HepG2 (cell line): ENCODE data around the gene LUZP2. TPM values are rescaled to one million over a fixed set of nuclear protein-coding genes. Genes with fewer than 3 reads are reported as not detected.

ENCODE experiments used
- ATAC-seq: fragments of 200-7000 bp; cut with Tn5 transposase; 3 replicates; pipeline ENCODE4 v1.9.1; 2020; ENCODE audit warnings: mild to moderate bottlenecking, moderate library complexity
- BruUV-seq: library from RNA; stranded (reverse); fragments of 400-500 nt; replicated peaks from 2 replicates; lab custom pipeline; 2021; lab: Mats Ljungman, UMichigan
- CTCF ChIA-PET: fragments of 300-600 bp; formaldehyde crosslinking; extraction: SDS; loops from one replicate; lab custom pipeline; 2021; ENCODE audit warnings: low total read pairs, inconsistent platforms, low intra/inter-chr PET ratio; lab: Yijun Ruan, JAX
- POLR2A ChIA-PET: fragments of 350-600 bp; sonication (Branson Sonifier 250); formaldehyde crosslinking; loops from one replicate; lab custom pipeline; 2020; ENCODE audit warnings: antibody characterized with exemption, inconsistent platforms; lab: Yijun Ruan, JAX
- DNase-seq: peaks from one replicate; pipeline ENCODE4 v3.0.0-alpha.2; 2015; ENCODE audit warnings: low spot score
- FAIRE-seq: peaks from 3 replicates; lab custom pipeline; 2011; peaks lifted over from hg19 to GRCh38; lab: Jason Lieb, UNC
- H2AFZ ChIP-seq: one replicate; pipeline ENCODE4 v1.6.1; 2011; ENCODE audit warnings: low read length, inconsistent platforms
- H3K27ac ChIP-seq: fragments of 300-600 bp; 3 replicates; pipeline ENCODE4 v1.8.0; 2011; ENCODE audit warnings: mixed run types, mild to moderate bottlenecking, mixed read lengths, low read length, inconsistent platforms; ENCODE audit not compliant: insufficient read depth; ENCODE audit errors: extremely low read length
- H3K27me3 ChIP-seq, 2 experiments: fragments of 200-600 bp in 1 of 2; 2 replicates in 1 of 2; 3 replicates in 1 of 2; pipeline versions ENCODE4 v1.6.0 to v1.8.0; 2011; ENCODE audit warnings: low read length in 2 of 2, mild to moderate bottlenecking in 2 of 2, moderate library complexity in 2 of 2, inconsistent platforms in 1 of 2; ENCODE audit not compliant: insufficient read depth in 2 of 2, control insufficient read depth in 1 of 2
- H3K36me3 ChIP-seq, 2 experiments: fragments of 200-600 bp in 1 of 2; replicated peaks in 1 of 2; 2 replicates in 1 of 2; 3 replicates in 1 of 2; pipeline versions ENCODE4 v1.5.1 to v1.8.0; 2011; ENCODE audit warnings: low read length in 2 of 2, inconsistent platforms in 1 of 2; ENCODE audit not compliant: insufficient read depth in 2 of 2, control insufficient read depth in 1 of 2
- H3K4me1 ChIP-seq: 2 replicates; pipeline ENCODE4 v1.5.1; 2012; ENCODE audit warnings: low read length, inconsistent platforms; ENCODE audit not compliant: insufficient read depth
- H3K4me2 ChIP-seq: 2 replicates; pipeline ENCODE4 v1.6.0; 2011; ENCODE audit warnings: low read depth, low read length, inconsistent platforms
- H3K4me3 ChIP-seq, 3 experiments: fragments of 200-600 bp in 1 of 3; sonication (generic), shearing (Covaris generic) in 1 of 3; replicated peaks in 1 of 3; 2 replicates each; pipeline ENCODE4 v1.5.1; 2011 to 2016; ENCODE audit warnings: low read length in 3 of 3, inconsistent platforms in 2 of 3, low read depth in 2 of 3, mild to moderate bottlenecking in 2 of 3, control low read depth in 1 of 3, mixed read lengths in 1 of 3; ENCODE audit not compliant: insufficient read depth in 1 of 3
- H3K79me2 ChIP-seq: one replicate; pipeline ENCODE4 v1.6.1; 2011; ENCODE audit warnings: low read length, inconsistent platforms; ENCODE audit not compliant: insufficient read depth
- H3K9ac ChIP-seq: 2 replicates; pipeline ENCODE4 v1.6.0; 2011; ENCODE audit warnings: mild to moderate bottlenecking, low read depth, low read length, inconsistent platforms; ENCODE audit not compliant: insufficient read depth
- H3K9me3 ChIP-seq: 2 replicates; pipeline ENCODE4 v1.5.1; 2012; ENCODE audit warnings: mild to moderate bottlenecking, low read length
- H4K20me1 ChIP-seq: 2 replicates; pipeline ENCODE4 v1.6.0; 2011; ENCODE audit warnings: inconsistent platforms, mild to moderate bottlenecking, low read length, moderate library complexity; ENCODE audit not compliant: insufficient read depth
- ADNP ChIP-seq: sonication (generic); formaldehyde crosslinking; IDR thresholded peaks from 2 replicates; pipeline ENCODE4 v1.4.0; 2020; ENCODE audit warnings: missing genetic modification reagents
- EEA1 ChIP-seq: sonication (generic); formaldehyde crosslinking; IDR thresholded peaks from 2 replicates; pipeline ENCODE4 v1.5.1; 2020; ENCODE audit warnings: mild to moderate bottlenecking, missing genetic modification reagents, borderline replicate concordance
- HMG20A ChIP-seq: IDR thresholded peaks from 2 replicates; pipeline ENCODE4 v1.6.1; 2016; ENCODE audit warnings: borderline replicate concordance
- NFYB ChIP-seq: sonication (generic); formaldehyde crosslinking; IDR thresholded peaks from 2 replicates; pipeline ENCODE4 v1.4.0; 2020; ENCODE audit warnings: missing genetic modification reagents
- PRMT3 ChIP-seq: sonication (generic); formaldehyde crosslinking; IDR thresholded peaks from 2 replicates; pipeline ENCODE4 v1.8.1; 2022; ENCODE audit warnings: low read depth, mild to moderate bottlenecking, moderate library complexity, missing genetic modification reagents, borderline replicate concordance
- SOX13 ChIP-seq, 3 experiments: fragments of 450-650 bp in 1 of 3; sonication (generic) in 1 of 3; formaldehyde crosslinking in 1 of 3; IDR thresholded peaks in 2 of 3; conservative IDR thresholded peaks in 1 of 3; 2 replicates each; pipeline versions ENCODE4 v1.5.0 to v1.6.1; 2016 to 2020; ENCODE audit warnings: antibody characterized with exemption in 1 of 3, mild to moderate bottlenecking in 1 of 3, missing compliant biosample characterization in 1 of 3, missing genetic modification reagents in 1 of 3, moderate library complexity in 1 of 3
- SP1 ChIP-seq, 2 experiments: fragments of 450-650 bp in 1 of 2; sonication (generic) in 1 of 2; formaldehyde crosslinking in 1 of 2; IDR thresholded peaks; 2 replicates each; pipeline versions ENCODE4 v1.4.0 to v1.6.1; 2016 to 2020; ENCODE audit warnings: missing genetic modification reagents in 1 of 2
- TSC22D2 ChIP-seq: sonication (generic); formaldehyde crosslinking; IDR thresholded peaks from 2 replicates; pipeline ENCODE4 v1.5.1; 2020; ENCODE audit warnings: missing genetic modification reagents, mild to moderate bottlenecking, borderline replicate concordance
- ZNF260 ChIP-seq: sonication (generic); formaldehyde crosslinking; IDR thresholded peaks from 2 replicates; pipeline ENCODE4 v1.4.0; 2020; ENCODE audit warnings: missing genetic modification reagents, low read depth, mild to moderate bottlenecking, borderline replicate concordance
- ZNF337 ChIP-seq: sonication (generic); formaldehyde crosslinking; IDR thresholded peaks from 2 replicates; pipeline ENCODE4 v1.5.1; 2020; ENCODE audit warnings: missing genetic modification reagents, low read depth, mild to moderate bottlenecking, borderline replicate concordance
- ZNF451 ChIP-seq: sonication (generic); formaldehyde crosslinking; IDR thresholded peaks from 2 replicates; pipeline ENCODE4 v1.5.0; 2020; ENCODE audit warnings: mild to moderate bottlenecking, missing genetic modification reagents
- ZNF570 ChIP-seq: sonication (generic); formaldehyde crosslinking; IDR thresholded peaks from 2 replicates; pipeline ENCODE4 v1.4.0; 2020; ENCODE audit warnings: mild to moderate bottlenecking, missing genetic modification reagents, borderline replicate concordance
- WGBS: methylation state at CpG from one replicate; pipeline ENCODE4 v1.1.6; 2017; ENCODE audit warnings: low lambda C conversion rate; 5-methylcytosine and 5-hydroxymethylcytosine counted together
- in situ Hi-C: cut with HindIII; loops from 2 replicates; pipeline ENCODE4 v1.10.0; 2017; ENCODE audit warnings: low pct_unique_long_range_greater_than_20kb; ENCODE audit not compliant: extremely low pct_ligation_motif_present
- intact Hi-C: fragments of 100-400 bp; cut with micrococcal nuclease; formaldehyde crosslinking; loops from one replicate; pipeline ENCODE4 v1.10.0; 2022; ENCODE audit not compliant: unreplicated experiment
- polyA plus RNA-seq, 8 experiments: library from polyadenylated mRNA; depleted of rRNA in 3 of 8; stranded (reverse) in 7 of 8; unstranded in 1 of 8; fragments of >200 nt; fragmentation: Illumina TruSeq in 4 of 8; extraction: Trizol in 4 of 8; gene quantifications; 2 replicates each; pipeline versions ENCODE4 v1.2.1 to v1.2.3, GENCODE V29; 2011 to 2016; ENCODE audit warnings: low read depth in 4 of 8, missing spikeins in 1 of 8, mixed read lengths in 1 of 8; ENCODE audit not compliant: insufficient read depth in 1 of 8
- total RNA-seq, 5 experiments: library from RNA; depleted of rRNA; stranded (reverse); fragments of >200 nt; fragmentation: Illumina TruSeq; extraction: Trizol; gene quantifications; 2 replicates each; pipeline ENCODE4 v1.2.3, GENCODE V29; 2016; ENCODE audit warnings: low read depth in 1 of 5
- TF ChIP-seq, protein P1 (sequence below): sonication (generic); formaldehyde crosslinking; IDR thresholded peaks from 2 replicates; pipeline ENCODE4 v1.4.0; 2020; ENCODE audit warnings: missing genetic modification reagents, mild to moderate bottlenecking, borderline replicate concordance
- TF ChIP-seq, protein P2 (sequence below): sonication (generic); formaldehyde crosslinking; IDR thresholded peaks from 2 replicates; pipeline ENCODE4 v1.4.0; 2020; ENCODE audit warnings: mild to moderate bottlenecking, missing genetic modification reagents
- TF ChIP-seq, protein P3 (sequence below): sonication (generic); formaldehyde crosslinking; IDR thresholded peaks from 2 replicates; pipeline ENCODE4 v1.8.0; 2022; ENCODE audit warnings: mild to moderate bottlenecking, missing genetic modification reagents, moderate library complexity

LUZP2 gene
- total and polyA plus RNA-seq, 2 of the 13 experiments (the other 11 are each of a cell fraction or from before 2014, with no cell fraction given): not detected

DNA sequence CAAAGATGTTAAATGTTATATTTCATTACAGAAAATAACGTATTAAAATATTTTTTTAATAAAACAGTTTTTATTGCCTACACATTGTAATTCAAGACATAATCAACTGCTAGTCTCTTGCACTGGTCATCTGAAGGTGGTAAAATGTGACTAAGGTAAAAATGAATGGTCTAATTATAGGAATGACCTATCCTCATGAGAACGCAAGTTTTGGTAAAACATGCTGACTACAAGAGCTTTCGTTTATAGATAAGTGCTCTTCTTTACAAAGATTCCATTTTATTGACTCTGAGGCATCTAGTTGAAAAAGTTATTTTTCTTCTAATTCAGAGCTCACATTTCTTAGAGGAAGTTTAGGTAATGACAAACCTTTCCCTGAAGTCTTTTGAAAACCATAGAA is 27.3 kb downstream of the LUZP2 start:
- WGBS: 24% methylated on average over 3 of the region's 3 CpGs
- H3K36me3 ChIP-seq: no peaks in the 10 kb centered on the region
- ChIA-PET POLR2A (no interaction called here), CTCF (no interaction called here)
- DNase-seq: no peak
- no peak for ATAC-seq
- H2AFZ ChIP-seq: no peak overlapping the region
- H3K9ac ChIP-seq: no peak overlapping the region
- intact Hi-C loops (no loop called here), in situ Hi-C loops (no loop called here)
- no TSS peak for BruUV-seq
- no peaks in the 10 kb centered on the region for H3K9me3 ChIP-seq
- TF ChIP-seq NFYB (no peak), ZNF451 (CRISPR knock-in tag) (no peak), PRMT3 (CRISPR knock-in tag) (no peak)
- no peaks in the 10 kb centered on the region for H3K79me2 ChIP-seq
- no peak for FAIRE-seq
- H3K4me2 ChIP-seq: no peak overlapping the region
- no peak overlapping the region for H3K27ac ChIP-seq
- no peaks in the 10 kb centered on the region for H4K20me1 ChIP-seq
- H3K4me1 ChIP-seq: no peaks in the 10 kb centered on the region
- no peak overlapping the region for H3K4me3 ChIP-seq
- H3K27me3 ChIP-seq: no peaks in the 10 kb centered on the region

DNA sequence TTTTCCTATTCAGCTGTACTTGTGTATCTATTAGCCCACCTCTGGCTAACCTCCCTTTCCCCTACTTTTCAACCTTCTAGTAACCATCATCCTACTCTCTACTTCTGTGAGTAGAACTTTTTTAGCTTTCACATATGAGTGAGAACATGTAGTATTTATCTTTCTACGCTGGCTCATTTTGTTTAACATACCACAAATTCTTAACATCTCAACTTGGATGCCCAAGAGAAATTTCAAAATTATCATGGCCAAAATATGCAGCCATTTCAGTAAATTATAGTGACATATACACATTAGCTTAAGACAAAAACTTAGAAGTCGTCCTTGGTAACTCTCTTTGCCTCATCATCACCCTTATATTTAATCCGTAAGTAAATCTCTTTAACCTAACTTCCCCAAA is 34.7 kb downstream of the LUZP2 start:
- ChIA-PET POLR2A (no interaction called here), CTCF (no interaction called here)
- Histone ChIP-seq H3K4me2 (no peak overlapping the region), H2AFZ (no peak overlapping the region), H3K9ac (no peak overlapping the region), H3K36me3 (no peaks in the 10 kb centered on the region), H4K20me1 (no peaks in the 10 kb centered on the region), H3K27ac (no peak overlapping the region), H3K27me3 (no peaks in the 10 kb centered on the region; a peak in 1 of 5 replicates), H3K9me3 (no peaks in the 10 kb centered on the region), H3K79me2 (no peaks in the 10 kb centered on the region), H3K4me3 (no peak overlapping the region), H3K4me1 (no peaks in the 10 kb centered on the region)
- no TSS peak for BruUV-seq
- 15% methylated on average over 3 of the region's 3 CpGs for WGBS
- intact Hi-C loops: no loop called here
- in situ Hi-C loops: no loop called here
- DNase-seq: no peak
- FAIRE-seq: no peak
- no peak for ATAC-seq
- TF ChIP-seq ADNP (CRISPR knock-in tag) (no peak), SP1 (IDR thresholded peaks at IDR 0.05) (no peak), SP1 (CRISPR knock-in tag; IDR thresholded peaks at IDR 0.05) (no peak), ZNF570 (no peak), ZNF260 (CRISPR knock-in tag) (no peak), ZNF337 (CRISPR knock-in tag) (no peak), EEA1 (CRISPR knock-in tag) (no peak), TSC22D2 (CRISPR knock-in tag) (no peak), SOX13 (IDR thresholded peaks at IDR 0.05) (no peak), SOX13 (CRISPR knock-in tag; conservative IDR thresholded peaks at IDR 0.05 in 1 of 2, IDR thresholded peaks at IDR 0.05 in 1 of 2) (no peak), HMG20A (CRISPR knock-in tag) (no peak)
- TF ChIP-seq, protein P1, sequence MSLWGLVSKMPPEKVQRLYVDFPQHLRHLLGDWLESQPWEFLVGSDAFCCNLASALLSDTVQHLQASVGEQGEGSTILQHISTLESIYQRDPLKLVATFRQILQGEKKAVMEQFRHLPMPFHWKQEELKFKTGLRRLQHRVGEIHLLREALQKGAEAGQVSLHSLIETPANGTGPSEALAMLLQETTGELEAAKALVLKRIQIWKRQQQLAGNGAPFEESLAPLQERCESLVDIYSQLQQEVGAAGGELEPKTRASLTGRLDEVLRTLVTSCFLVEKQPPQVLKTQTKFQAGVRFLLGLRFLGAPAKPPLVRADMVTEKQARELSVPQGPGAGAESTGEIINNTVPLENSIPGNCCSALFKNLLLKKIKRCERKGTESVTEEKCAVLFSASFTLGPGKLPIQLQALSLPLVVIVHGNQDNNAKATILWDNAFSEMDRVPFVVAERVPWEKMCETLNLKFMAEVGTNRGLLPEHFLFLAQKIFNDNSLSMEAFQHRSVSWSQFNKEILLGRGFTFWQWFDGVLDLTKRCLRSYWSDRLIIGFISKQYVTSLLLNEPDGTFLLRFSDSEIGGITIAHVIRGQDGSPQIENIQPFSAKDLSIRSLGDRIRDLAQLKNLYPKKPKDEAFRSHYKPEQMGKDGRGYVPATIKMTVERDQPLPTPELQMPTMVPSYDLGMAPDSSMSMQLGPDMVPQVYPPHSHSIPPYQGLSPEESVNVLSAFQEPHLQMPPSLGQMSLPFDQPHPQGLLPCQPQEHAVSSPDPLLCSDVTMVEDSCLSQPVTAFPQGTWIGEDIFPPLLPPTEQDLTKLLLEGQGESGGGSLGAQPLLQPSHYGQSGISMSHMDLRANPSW (CRISPR knock-in tag): no peak
- TF ChIP-seq, protein P2, sequence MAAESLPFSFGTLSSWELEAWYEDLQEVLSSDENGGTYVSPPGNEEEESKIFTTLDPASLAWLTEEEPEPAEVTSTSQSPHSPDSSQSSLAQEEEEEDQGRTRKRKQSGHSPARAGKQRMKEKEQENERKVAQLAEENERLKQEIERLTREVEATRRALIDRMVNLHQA: no peak
- TF ChIP-seq, protein P3, sequence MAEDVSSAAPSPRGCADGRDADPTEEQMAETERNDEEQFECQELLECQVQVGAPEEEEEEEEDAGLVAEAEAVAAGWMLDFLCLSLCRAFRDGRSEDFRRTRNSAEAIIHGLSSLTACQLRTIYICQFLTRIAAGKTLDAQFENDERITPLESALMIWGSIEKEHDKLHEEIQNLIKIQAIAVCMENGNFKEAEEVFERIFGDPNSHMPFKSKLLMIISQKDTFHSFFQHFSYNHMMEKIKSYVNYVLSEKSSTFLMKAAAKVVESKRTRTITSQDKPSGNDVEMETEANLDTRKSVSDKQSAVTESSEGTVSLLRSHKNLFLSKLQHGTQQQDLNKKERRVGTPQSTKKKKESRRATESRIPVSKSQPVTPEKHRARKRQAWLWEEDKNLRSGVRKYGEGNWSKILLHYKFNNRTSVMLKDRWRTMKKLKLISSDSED (CRISPR knock-in tag): no peak
